DMS79 treated with DMSO at 0.1 percent for 48 hours (cell line): Measurements from ENCODE around the gene BPIFA3.

Source experiments
- DNase-seq: peaks from one replicate; lab custom pipeline; 2025; lab: John Stamatoyannopoulos, UW

The BPIFA3 gene

GRCh38 chr20:33263784-33264183 lies 46.6 kb downstream of the BPIFA3 start:
- DNase-seq = no peak

GRCh38 chr20:33267701-33268100 lies 50.5 kb downstream of the BPIFA3 start:
- no peak for DNase-seq

- DNase-seq = no peak
Measured at GRCh38 chr20:33272155-33272873, 55.2 kb downstream of the BPIFA3 start.

- DNase-seq = no peak
Measured at GRCh38 chr20:33273117-33273851, 56.1 kb downstream of the BPIFA3 start.

- no peak for DNase-seq
Measured at GRCh38 chr20:33275215-33275614, 58.1 kb downstream of the BPIFA3 start.

- no peak for DNase-seq
Measured at GRCh38 chr20:33275871-33276270, 58.7 kb downstream of the BPIFA3 start.

GRCh38 chr20:33276303-33277113 lies 59.4 kb downstream of the BPIFA3 start:
- no peak for DNase-seq
